Tibial artery (tissue), 4 donors: ENCODE data around the gene C13orf46.
A peak's percentile ranks its signal among the peaks of the same experiment; 100 is the strongest.
"Not testable (repeated sequence)": the region's sequence is repeated elsewhere in the genome, so short reads cannot be mapped to it uniquely, and the experiment has no call there.

Source experiments
- DNase-seq, 2 donors: peaks; one replicate each; pipeline ENCODE4 v3.0.0-alpha.2; 2019
- H3K27ac ChIP-seq, 2 donors: fragments of 200-600 bp; sonication (generic) in 1 of 2; 1 replicate in 1 of 2; 2 replicates in 1 of 2; pipeline ENCODE4 v1.5.1; 2018 to 2019; ENCODE audit warnings: mild to moderate bottlenecking in 1 of 2
- H3K27me3 ChIP-seq, 2 donors: fragments of 200-600 bp; sonication (generic) in 1 of 2; one replicate each; pipeline versions ENCODE4 v1.5.1 to v1.6.0; 2016 to 2019
- H3K36me3 ChIP-seq, 3 donors: fragments of 200-600 bp; sonication (generic) in 2 of 3; one replicate each; pipeline ENCODE4 v1.5.1; 2016 to 2019; ENCODE audit warnings: mild to moderate bottlenecking in 2 of 3
- H3K4me1 ChIP-seq, 4 donors: fragments of 200-600 bp; sonication (generic) in 2 of 4; 1 replicate in 3 of 4; 2 replicates in 1 of 4; pipeline ENCODE4 v1.5.1; 2016 to 2019
- H3K4me3 ChIP-seq, 2 donors: fragments of 200-600 bp; sonication (generic) in 1 of 2; 1 replicate in 1 of 2; 2 replicates in 1 of 2; pipeline ENCODE4 v1.5.1; 2018 to 2019; ENCODE audit warnings: mild to moderate bottlenecking in 2 of 2
- H3K9me3 ChIP-seq, 3 donors: fragments of 200-600 bp; sonication (generic) in 1 of 3; one replicate each; pipeline ENCODE4 v1.5.1; 2016 to 2019
- intact Hi-C: fragments of 100-400 bp; cut with DNase I; formaldehyde crosslinking; loops from one replicate; pipeline ENCODE4 v1.15.0; 2023; ENCODE audit warnings: low total_unique reads
- TF ChIP-seq, protein P1 (sequence below), 2 experiments: fragments of 200-600 bp in 1 of 2; fragments of 450-650 bp in 1 of 2; IDR thresholded peaks; one replicate each; pipeline ENCODE4 v1.5.1; 2017 to 2019; ENCODE audit warnings: antibody characterized with exemption in 2 of 2, mild to moderate bottlenecking in 1 of 2, moderate library complexity in 1 of 2

C13orf46 gene

DNA sequence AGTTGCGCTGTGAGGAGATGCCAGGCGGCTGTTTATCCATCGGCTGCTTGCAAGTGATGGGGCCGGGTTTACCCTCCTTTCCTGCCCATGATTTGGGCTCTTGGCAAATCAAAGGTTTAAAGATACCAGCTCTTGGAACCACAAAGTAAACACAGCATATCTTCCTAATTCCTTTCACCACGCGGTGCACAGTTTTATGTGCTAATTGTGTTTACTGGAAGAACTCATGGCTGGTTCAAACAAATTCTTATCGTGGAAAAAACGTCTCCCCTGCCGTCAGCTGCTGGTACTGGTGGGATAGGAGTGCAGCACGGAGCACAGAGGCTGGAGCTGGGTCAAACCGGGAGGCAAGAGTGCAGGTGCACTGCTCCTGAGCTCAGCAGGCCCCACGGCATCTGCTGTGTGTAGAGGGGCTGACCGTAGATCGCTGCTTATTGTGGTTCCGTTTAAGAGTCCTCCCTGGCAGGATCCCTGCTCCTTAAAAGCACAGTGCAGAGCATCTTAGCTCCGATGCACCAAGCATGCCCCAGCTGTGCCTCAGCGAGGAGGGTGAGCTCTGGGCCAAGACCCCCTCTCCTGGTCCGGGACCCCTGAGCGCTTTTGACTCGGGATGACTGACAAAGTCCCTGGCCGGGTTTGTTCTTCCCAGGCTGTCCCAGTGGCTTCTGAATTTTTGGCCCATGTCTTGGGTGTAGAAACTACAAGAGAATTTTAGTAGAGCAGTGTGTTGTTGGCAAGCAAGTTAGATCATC, 58.7 kb downstream of the C13orf46 start:
- Histone ChIP-seq H3K36me3 (no peaks in the 10 kb centered on the region), H3K27me3 (peaks cover 0 to 7% of the 10 kb centered on the region in 2 donors), H3K4me3 (no peak overlapping the region), H3K9me3 (no peaks in the 10 kb centered on the region), H3K27ac (no peak overlapping the region), H3K4me1 (no peaks in the 10 kb centered on the region)
- TF ChIP-seq, protein P1, sequence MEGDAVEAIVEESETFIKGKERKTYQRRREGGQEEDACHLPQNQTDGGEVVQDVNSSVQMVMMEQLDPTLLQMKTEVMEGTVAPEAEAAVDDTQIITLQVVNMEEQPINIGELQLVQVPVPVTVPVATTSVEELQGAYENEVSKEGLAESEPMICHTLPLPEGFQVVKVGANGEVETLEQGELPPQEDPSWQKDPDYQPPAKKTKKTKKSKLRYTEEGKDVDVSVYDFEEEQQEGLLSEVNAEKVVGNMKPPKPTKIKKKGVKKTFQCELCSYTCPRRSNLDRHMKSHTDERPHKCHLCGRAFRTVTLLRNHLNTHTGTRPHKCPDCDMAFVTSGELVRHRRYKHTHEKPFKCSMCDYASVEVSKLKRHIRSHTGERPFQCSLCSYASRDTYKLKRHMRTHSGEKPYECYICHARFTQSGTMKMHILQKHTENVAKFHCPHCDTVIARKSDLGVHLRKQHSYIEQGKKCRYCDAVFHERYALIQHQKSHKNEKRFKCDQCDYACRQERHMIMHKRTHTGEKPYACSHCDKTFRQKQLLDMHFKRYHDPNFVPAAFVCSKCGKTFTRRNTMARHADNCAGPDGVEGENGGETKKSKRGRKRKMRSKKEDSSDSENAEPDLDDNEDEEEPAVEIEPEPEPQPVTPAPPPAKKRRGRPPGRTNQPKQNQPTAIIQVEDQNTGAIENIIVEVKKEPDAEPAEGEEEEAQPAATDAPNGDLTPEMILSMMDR (IDR thresholded peaks at IDR 0.05): no peak
- no peak for DNase-seq
- intact Hi-C loops: no loop called here

DNA sequence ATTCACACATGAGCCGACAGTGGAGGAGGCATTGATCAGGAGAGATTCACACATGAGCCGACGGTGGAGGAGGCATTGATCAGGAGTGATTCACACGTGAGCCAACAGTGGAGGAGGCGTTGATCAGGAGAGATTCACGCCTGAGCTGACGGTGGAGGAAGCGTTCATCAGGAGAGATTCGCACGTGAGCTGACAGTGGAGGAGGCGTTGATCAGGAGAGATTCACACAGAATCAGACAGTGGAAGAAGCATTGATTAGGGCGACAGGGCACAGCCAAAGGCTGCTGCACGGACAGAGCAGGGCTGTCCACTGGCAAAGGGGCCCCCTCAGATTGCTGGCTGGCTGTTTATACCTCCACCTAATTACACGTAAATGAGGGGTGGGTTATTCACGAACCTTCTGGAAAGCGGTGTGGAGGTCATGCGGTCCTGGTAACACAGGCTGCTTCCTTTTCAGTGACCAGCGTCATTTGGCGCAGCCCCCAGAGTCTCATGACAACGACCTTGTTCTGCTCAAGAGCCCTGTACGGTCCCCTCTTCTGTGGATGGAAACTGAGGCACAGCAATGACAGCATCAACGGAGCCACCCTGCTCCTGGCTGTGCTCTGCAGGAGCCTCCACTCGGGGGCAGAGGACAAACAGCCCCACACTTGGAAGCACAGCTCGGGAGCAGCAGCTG, 59.4 kb downstream of the C13orf46 start:
- no peak for DNase-seq

GRCh38 chr13:113913838-113914237, 60.0 kb downstream of the C13orf46 start:
- H3K4me3 ChIP-seq, H3K27ac ChIP-seq, H3K36me3 ChIP-seq, H3K9me3 ChIP-seq, H3K27me3 ChIP-seq, intact Hi-C loops, H3K4me1 ChIP-seq, DNase-seq: not testable (repeated sequence)

More for the DNA sequence above, 59.4 kb downstream of the C13orf46 start:
- Histone ChIP-seq H3K9me3 (no peaks in the 10 kb centered on the region), H3K4me3 (no peak overlapping the region), H3K27me3 (peaks cover 0 to 7% of the 10 kb centered on the region in 2 donors), H3K36me3 (no peaks in the 10 kb centered on the region), H3K4me1 (no peaks in the 10 kb centered on the region), H3K27ac (no peak overlapping the region)
- TF ChIP-seq, protein P1 (IDR thresholded peaks at IDR 0.05): no peak
- intact Hi-C loops: no loop called here

GRCh38 chr13:113913408-113913807, 60.5 kb downstream of the C13orf46 start:
- DNase-seq, H3K4me3 ChIP-seq, H3K9me3 ChIP-seq, H3K4me1 ChIP-seq, intact Hi-C loops, H3K27ac ChIP-seq, H3K27me3 ChIP-seq, H3K36me3 ChIP-seq: not testable (repeated sequence)

DNA sequence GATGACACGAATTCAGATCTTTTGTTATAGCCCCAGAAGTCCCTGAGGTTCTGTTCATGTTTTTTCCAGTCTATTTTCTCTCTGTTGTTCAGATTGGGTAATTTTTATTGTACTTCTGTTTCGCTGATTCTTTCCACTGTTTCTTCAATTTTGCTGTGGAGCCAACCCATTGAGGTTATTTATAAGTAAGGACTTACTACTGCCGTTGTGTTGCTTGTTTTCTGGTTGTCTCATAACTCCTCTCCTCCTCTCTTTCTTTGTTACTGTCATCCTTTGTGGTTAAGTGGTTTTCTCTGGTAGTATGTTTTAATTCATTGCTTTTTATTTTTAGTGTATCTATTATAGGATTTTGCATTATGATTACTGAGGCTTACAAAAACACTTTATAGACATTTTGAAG, 61.3 kb downstream of the C13orf46 start:
- no peaks in the 10 kb centered on the region for H3K9me3 ChIP-seq
- H3K27me3 ChIP-seq: no peaks in the 10 kb centered on the region
- no peak overlapping the region for H3K27ac ChIP-seq
- no peak overlapping the region for H3K4me3 ChIP-seq
- TF ChIP-seq, protein P1 (IDR thresholded peaks at IDR 0.05): no peak
- DNase-seq: no peak
- intact Hi-C loops: no loop called here
- peaks cover 0 to 15% (median 12%) of the 10 kb centered on the region in 4 donors for H3K4me1 ChIP-seq
- no peaks in the 10 kb centered on the region for H3K36me3 ChIP-seq

- no peaks in the 10 kb centered on the region for H3K36me3 ChIP-seq
- H3K4me3 ChIP-seq: no peak overlapping the region
- H3K27ac ChIP-seq: peak overlapping the region; percentile 32 to 44
- peak in 1 of 2 donors; percentile 70 for DNase-seq
- H3K4me1 ChIP-seq: peaks cover 0 to 44% (median 28%) of the 10 kb centered on the region in 4 donors
- intact Hi-C loops: no loop called here
- TF ChIP-seq, protein P1 (IDR thresholded peaks at IDR 0.05): no peak
- H3K9me3 ChIP-seq: no peaks in the 10 kb centered on the region
- no peaks in the 10 kb centered on the region for H3K27me3 ChIP-seq
Measured at GRCh38 chr13:113907635-113908617, 66.0 kb downstream of the C13orf46 start.
